K562 (cell line): ENCODE data around the gene ANKRD45. TPM values are rescaled to one million over a fixed set of nuclear protein-coding genes. Genes with fewer than 3 reads are reported as not detected.
A peak's percentile ranks its signal among the peaks of the same experiment; 100 is the strongest.
"Not testable (repeated sequence)": the region's sequence is repeated elsewhere in the genome, so short reads cannot be mapped to it uniquely, and the experiment has no call there.

Experiments
- ATAC-seq: fragments of 200-7000 bp; cut with Tn5 transposase; 3 replicates; pipeline ENCODE4 v1.9.1; 2020; ENCODE audit warnings: moderate library complexity
- BruUV-seq: library from RNA; stranded (reverse); fragments of 400-500 nt; replicated peaks from 2 replicates; lab custom pipeline; 2021; lab: Mats Ljungman, UMichigan
- CTCF ChIA-PET: fragments of 300-600 bp; formaldehyde crosslinking; extraction: SDS; loops from one replicate; lab custom pipeline; 2021; ENCODE audit warnings: low intra/inter-chr PET ratio; lab: Yijun Ruan, JAX
- POLR2A ChIA-PET: fragments of 300-600, 350-650 bp; sonication (Branson Sonifier 250); formaldehyde crosslinking; extraction: SDS; loops from one replicate; lab custom pipeline; 2021; ENCODE audit warnings: antibody characterized with exemption, inconsistent platforms; lab: Yijun Ruan, JAX
- DNase-seq, 4 experiments: peaks; one replicate each; pipeline versions ENCODE4 v3.0.0 to v3.0.0-alpha.2; 2011 to 2018; ENCODE audit warnings: low spot score in 3 of 4, mixed read lengths in 3 of 4; ENCODE audit errors: extremely low read depth in 1 of 4
- FAIRE-seq: peaks from 2 replicates; lab custom pipeline; 2011; peaks lifted over from hg19 to GRCh38; lab: Jason Lieb, UNC
- H2AFZ ChIP-seq: 2 replicates; pipeline ENCODE4 v1.6.0; 2011; ENCODE audit warnings: low read depth, low read length, control low read depth, inconsistent platforms
- H3K27ac ChIP-seq: fragments of 200-600 bp; 3 replicates; pipeline ENCODE4 v1.8.0; 2011; ENCODE audit warnings: low read depth, mild to moderate bottlenecking, control low read depth, inconsistent platforms, low read length, moderate library complexity, mixed read lengths; ENCODE audit errors: extremely low read depth
- H3K27me3 ChIP-seq, 2 experiments: fragments of 300-600 bp in 1 of 2; 2 replicates in 1 of 2; 3 replicates in 1 of 2; pipeline versions ENCODE4 v1.6.0 to v1.8.0; 2011; ENCODE audit warnings: inconsistent platforms in 2 of 2, low read length in 2 of 2, mild to moderate bottlenecking in 1 of 2, mixed read lengths in 1 of 2, moderate library complexity in 1 of 2; ENCODE audit not compliant: control insufficient read depth in 2 of 2, insufficient read depth in 2 of 2
- H3K36me3 ChIP-seq: fragments of 300-600 bp; 3 replicates; pipeline ENCODE4 v1.8.0; 2011; ENCODE audit warnings: mild to moderate bottlenecking, low read length, inconsistent platforms; ENCODE audit not compliant: control insufficient read depth, insufficient read depth
- H3K4me1 ChIP-seq, 2 experiments: fragments of 200-600 bp in 1 of 2; replicated peaks in 1 of 2; 2 replicates in 1 of 2; 3 replicates in 1 of 2; pipeline versions ENCODE4 v1.5.1 to v1.8.0; 2011; ENCODE audit warnings: inconsistent platforms in 2 of 2, low read length in 2 of 2, mild to moderate bottlenecking in 1 of 2, mixed read lengths in 1 of 2, moderate library complexity in 1 of 2; ENCODE audit not compliant: control insufficient read depth in 2 of 2, insufficient read depth in 2 of 2
- H3K4me2 ChIP-seq: 2 replicates; pipeline ENCODE4 v1.6.1; 2011; ENCODE audit warnings: low read length, control low read depth, inconsistent platforms, mixed read lengths; ENCODE audit not compliant: insufficient read depth
- H3K4me3 ChIP-seq: fragments of 200-600 bp; sonication (generic), shearing (Covaris generic); 2 replicates; pipeline ENCODE4 v1.5.1; 2016; ENCODE audit warnings: control low read depth, inconsistent platforms
- H3K79me2 ChIP-seq: fragments of 200-600 bp; 3 replicates; pipeline ENCODE4 v1.8.0; 2011; ENCODE audit warnings: low read length, inconsistent platforms; ENCODE audit not compliant: control insufficient read depth, insufficient read depth
- H3K9ac ChIP-seq, 2 experiments: 2 replicates each; pipeline versions ENCODE4 v1.6.0 to v1.6.1; 2011; ENCODE audit warnings: low read depth in 2 of 2, low read length in 2 of 2, control low read depth in 1 of 2, inconsistent platforms in 1 of 2, mild to moderate bottlenecking in 1 of 2, mixed read lengths in 1 of 2; ENCODE audit not compliant: insufficient read depth in 1 of 2
- H3K9me1 ChIP-seq: one replicate; pipeline ENCODE4 v1.6.0; 2011; ENCODE audit warnings: inconsistent platforms, mild to moderate bottlenecking, low read length, moderate library complexity; ENCODE audit not compliant: control insufficient read depth, insufficient read depth
- H3K9me3 ChIP-seq: replicated peaks from 2 replicates; pipeline ENCODE4 v1.5.1; 2011; ENCODE audit warnings: low read depth, low read length, inconsistent platforms; ENCODE audit not compliant: control insufficient read depth, insufficient read depth
- H4K20me1 ChIP-seq: replicated peaks from 2 replicates; pipeline ENCODE4 v1.6.1; 2011; ENCODE audit warnings: low read length, inconsistent platforms, mixed read lengths; ENCODE audit not compliant: control insufficient read depth, insufficient read depth
- CEBPZ ChIP-seq: fragments of 150-350 bp; IDR thresholded peaks from 2 replicates; pipeline ENCODE4 v1.6.1; 2014; ENCODE audit warnings: low read depth, mild to moderate bottlenecking, low read length, borderline replicate concordance
- EHMT2 ChIP-seq: fragments of 450-650 bp; IDR thresholded peaks from 2 replicates; pipeline ENCODE4 v1.6.1; 2018; ENCODE audit warnings: antibody characterized with exemption
- ZNF12 ChIP-seq: sonication (generic); formaldehyde crosslinking; IDR thresholded peaks from 2 replicates; pipeline ENCODE4 v1.4.0; 2020; ENCODE audit warnings: mild to moderate bottlenecking, missing genetic modification reagents
- WGBS: fragments of 100-300 bp; shearing (Covaris generic); methylation state at CpG from one replicate; pipeline ENCODE4 v1.1.6; 2016; ENCODE audit warnings: low coverage, mixed read lengths; ENCODE audit not compliant: insufficient coverage; ENCODE audit errors: missing lambda C conversion rate; 5-methylcytosine and 5-hydroxymethylcytosine counted together
- in situ Hi-C: fragments of 300-500 bp; cut with MboI; formaldehyde crosslinking; loops from 4 replicates; pipeline ENCODE4 v1.15.0; 2018; ENCODE audit warnings: inconsistent platforms, mixed read lengths
- intact Hi-C: fragments of 100-400 bp; cut with micrococcal nuclease; formaldehyde crosslinking; loops from 2 replicates; pipeline ENCODE4 v1.14.2; 2022
- polyA plus RNA-seq, 8 experiments: library from polyadenylated mRNA; depleted of rRNA in 4 of 8; stranded (reverse) in 5 of 8; unstranded in 3 of 8; fragments of >200 nt; fragmentation: Nextera tagmentation in 2 of 8; fragmentation: Illumina TruSeq in 1 of 8; extraction: Ambion mirVana in 2 of 8; extraction: Trizol in 1 of 8; gene quantifications; 2 replicates each; pipeline versions ENCODE4 v1.2.1 to v1.2.3, GENCODE V29; 2011 to 2014; ENCODE audit warnings: inconsistent platforms in 1 of 8, missing spikeins in 1 of 8
- total RNA-seq, 7 experiments: library from RNA; depleted of rRNA in 6 of 7; stranded (reverse); fragments of >200 nt in 6 of 7; fragmentation: Illumina TruSeq in 2 of 7; extraction: Trizol in 2 of 7; gene quantifications; 2 replicates each; pipeline versions ENCODE4 v1.2.1 to v1.2.3, GENCODE V29; 2011 to 2021; ENCODE audit warnings: low replicate concordance in 1 of 7

Gene ANKRD45
- total and polyA plus RNA-seq, 9 of the 15 experiments (the other 6 are each of a cell fraction or from before 2014, with no cell fraction given) = 0.10 to 0.30 (median 0.11) TPM; not detected in 2

GRCh38 chr1:173688300-173688699, 18.6 kb upstream of the ANKRD45 start (continued):
- TF ChIP-seq CEBPZ (no peak), EHMT2 (peak; percentile 52; the same call in 1 of the 2 replicates), ZNF12 (CRISPR knock-in tag) (no peak)

GRCh38 chr1:173685121-173685520, 15.5 kb upstream of the ANKRD45 start:
- in situ Hi-C loops, H3K4me2 ChIP-seq, ATAC-seq, H3K4me1 ChIP-seq, H3K36me3 ChIP-seq, CTCF ChIA-PET, H3K27ac ChIP-seq, DNase-seq, BruUV-seq, H3K9me1 ChIP-seq, H3K27me3 ChIP-seq, H3K79me2 ChIP-seq, H3K4me3 ChIP-seq, H3K9me3 ChIP-seq, H3K9ac ChIP-seq, H4K20me1 ChIP-seq, FAIRE-seq: not testable (repeated sequence)
- 76% methylated on average over 3 of the region's 3 CpGs for WGBS
- intact Hi-C loops = loop anchor here (5.0 kb wide), 1 partner anchor 253 kb away; no protein-coding TSS in a partner anchor
- POLR2A ChIA-PET = interaction anchor here (0.6 to 1.4 kb wide), 4 partner anchors 14 to 45 kb away, joined by 3 to 6 read pairs (median 4); partner anchors contain the start of gene KLHL20
- H2AFZ ChIP-seq = peak overlapping the region; percentile 14; the same call in 1 of the 2 replicates
